ENCODE results near the gene ABCA6. TPM values are rescaled to one million over a fixed set of nuclear protein-coding genes. Genes with fewer than 3 reads are reported as not detected.
"Not testable (repeated sequence)": the region's sequence is repeated elsewhere in the genome, so short reads cannot be mapped to it uniquely, and the experiment has no call there.

ABCA6 gene
- total RNA-seq, 3 donors from 2014 or later = 0.08 to 0.24 (median 0.22) TPM

DNA sequence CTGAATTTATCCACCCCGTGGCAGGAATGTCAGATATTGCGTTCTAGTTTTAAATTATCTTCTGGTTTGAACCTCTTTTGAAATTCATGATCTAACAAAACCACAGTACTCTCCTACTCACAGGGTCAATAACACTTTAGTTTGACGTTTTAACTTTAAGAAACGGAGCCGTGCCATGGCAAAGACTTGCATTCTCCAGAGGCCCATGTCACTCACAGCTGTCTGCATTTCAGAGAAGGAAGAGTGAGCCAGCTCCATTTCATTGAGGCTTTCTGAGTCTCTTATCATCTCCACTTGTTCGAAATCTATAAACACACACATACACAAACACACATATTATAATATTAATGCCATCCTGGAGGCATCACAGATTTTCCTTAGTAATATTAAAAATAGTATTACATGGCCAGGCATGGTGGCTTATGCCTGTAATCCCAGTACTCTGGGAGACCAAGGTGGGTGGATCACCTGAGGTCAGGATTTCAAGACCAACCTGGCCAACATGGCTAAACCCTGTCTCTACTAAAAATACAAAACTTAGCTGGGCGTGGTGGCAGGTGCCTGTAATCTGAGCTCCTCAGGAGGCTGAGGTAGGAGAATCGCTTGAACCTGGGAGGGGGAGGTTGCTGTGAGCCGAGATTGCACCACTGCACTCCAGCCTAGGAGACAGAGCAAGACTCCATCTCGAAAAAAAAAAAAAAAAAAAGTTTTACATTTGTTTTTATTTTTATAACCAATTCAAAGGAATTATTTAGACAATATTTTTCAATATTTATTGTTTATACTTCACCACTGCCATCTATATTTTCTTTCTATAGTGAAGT is 35.6 kb downstream of the ABCA6 start:
- no peaks in the 10 kb centered on the region for H3K27me3 Mint-ChIP-seq (ENCODE audit: low read depth)
- DNase-seq (no peak), ATAC-seq (no peak)
- no peaks in the 10 kb centered on the region for H3K9me3 Mint-ChIP-seq
- no peaks in the 10 kb centered on the region for H3K4me1 Mint-ChIP-seq (ENCODE audit: low read depth)
- no peak overlapping the region for H3K4me3 Mint-ChIP-seq
- H3K36me3 Mint-ChIP-seq (ENCODE audit: insufficient read depth) = no peaks in the 10 kb centered on the region

DNA sequence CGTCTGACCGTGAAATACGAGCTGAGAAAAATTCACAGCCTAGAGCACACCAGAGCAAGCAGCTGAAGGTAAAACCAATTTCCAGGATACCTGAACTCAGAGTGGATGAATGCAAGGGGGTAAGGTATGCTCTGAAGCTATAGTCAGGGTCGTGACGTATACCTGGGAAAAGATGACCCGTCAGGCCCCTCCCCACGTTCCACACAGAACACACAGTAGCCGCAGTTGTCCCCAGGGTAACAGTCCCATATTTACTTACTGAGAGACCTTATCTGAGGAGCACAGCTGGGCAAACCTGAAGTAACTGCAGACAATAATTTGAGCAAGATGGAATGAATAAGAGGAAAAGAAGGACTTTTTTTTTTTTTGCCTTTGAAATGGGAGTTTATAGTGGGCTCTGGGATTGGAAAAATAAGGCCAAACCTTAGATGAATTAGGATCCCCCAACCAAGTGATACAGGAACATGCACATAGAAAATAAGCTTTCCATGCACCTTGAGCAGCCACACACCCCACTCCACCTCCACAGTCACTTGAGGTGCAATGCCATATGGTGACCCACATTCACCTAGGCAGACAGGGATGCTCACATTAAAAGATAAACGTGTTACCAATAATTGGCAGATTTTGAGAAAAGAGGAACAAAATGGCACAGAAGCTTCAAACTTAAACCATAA is 38.0 kb downstream of the ABCA6 start:
- DNase-seq (no peak), ATAC-seq (no peak)
- no peaks in the 10 kb centered on the region for H3K9me3 Mint-ChIP-seq
- no peaks in the 10 kb centered on the region for H3K36me3 Mint-ChIP-seq (ENCODE audit: insufficient read depth)
- H3K4me1 Mint-ChIP-seq (ENCODE audit: low read depth) = no peaks in the 10 kb centered on the region
- no peaks in the 10 kb centered on the region for H3K27me3 Mint-ChIP-seq (ENCODE audit: low read depth)
- H3K4me3 Mint-ChIP-seq = no peak overlapping the region

DNA sequence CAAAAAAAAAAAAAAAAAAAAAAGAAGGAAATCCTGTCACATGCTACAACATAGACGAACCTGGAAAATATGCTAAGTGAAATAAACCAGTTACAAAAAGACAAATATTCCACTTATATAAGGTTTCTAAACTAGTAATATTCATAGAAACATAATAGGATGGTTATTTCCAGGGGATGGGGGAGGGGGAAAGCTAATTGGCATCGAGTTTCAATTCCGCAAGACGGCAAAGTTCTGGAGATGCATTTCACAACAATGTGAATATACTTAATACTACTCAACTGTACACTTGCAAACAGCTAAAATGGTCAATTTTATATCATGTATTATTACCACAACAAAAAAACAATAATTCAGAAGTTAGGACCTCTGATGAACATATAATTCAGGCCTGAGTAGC is 43.1 kb downstream of the ABCA6 start:
- Mint-ChIP-seq H3K36me3 (ENCODE audit: insufficient read depth) (no peaks in the 10 kb centered on the region), H3K27me3 (ENCODE audit: low read depth) (no peaks in the 10 kb centered on the region), H3K4me3 (no peak overlapping the region), H3K4me1 (ENCODE audit: low read depth) (no peaks in the 10 kb centered on the region), H3K9me3 (no peaks in the 10 kb centered on the region)
- no peak for ATAC-seq
- no peak for DNase-seq

DNA sequence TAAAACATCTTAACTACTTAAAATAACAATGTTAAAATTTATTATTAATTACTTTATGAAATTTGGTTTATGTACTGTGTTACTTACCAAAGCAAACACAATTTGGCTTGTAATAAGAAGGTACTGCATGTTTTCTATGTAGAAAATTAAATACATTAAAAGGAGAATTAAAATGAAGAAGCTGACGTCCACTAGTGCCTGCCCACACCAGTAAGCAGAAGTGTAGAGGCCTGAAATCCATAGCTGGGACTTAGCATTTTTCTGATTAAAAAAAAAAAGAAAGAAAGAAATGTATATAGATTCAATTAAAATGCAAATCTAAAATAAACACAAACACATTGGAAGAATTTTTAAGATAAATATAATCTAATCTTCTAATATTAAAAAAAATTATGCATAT is 45.2 kb downstream of the ABCA6 start:
- no peak overlapping the region for H3K4me3 Mint-ChIP-seq
- H3K36me3 Mint-ChIP-seq (ENCODE audit: insufficient read depth) = no peaks in the 10 kb centered on the region

DNA sequence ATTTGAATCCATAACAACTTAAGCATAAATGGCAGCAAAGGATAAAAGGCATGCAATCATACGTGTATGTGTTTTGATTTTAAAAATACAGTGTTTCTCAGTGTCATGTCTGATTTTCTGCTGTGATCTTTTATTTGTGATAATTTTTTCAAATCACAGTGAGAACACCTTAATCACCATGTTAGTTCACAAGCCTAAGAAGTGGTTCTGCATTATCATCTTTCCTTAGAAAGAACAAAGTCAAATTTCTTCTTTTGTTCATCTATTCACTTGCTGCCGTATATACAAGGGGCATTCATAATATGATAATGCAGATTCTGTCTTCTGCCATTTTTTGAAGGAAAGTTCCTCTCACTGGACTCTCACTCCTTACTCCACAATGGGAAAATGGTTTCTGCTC is 47.7 kb downstream of the ABCA6 start:
- no peak for ATAC-seq
- Mint-ChIP-seq H3K9me3 (no peaks in the 10 kb centered on the region), H3K4me3 (no peak overlapping the region), H3K27me3 (ENCODE audit: low read depth) (no peaks in the 10 kb centered on the region), H3K4me1 (ENCODE audit: low read depth) (peaks cover 4% of the 10 kb centered on the region), H3K36me3 (ENCODE audit: insufficient read depth) (no peaks in the 10 kb centered on the region)
- DNase-seq = no peak

More for the DNA sequence above, 45.2 kb downstream of the ABCA6 start:
- ATAC-seq (no peak), DNase-seq (no peak)
- Mint-ChIP-seq H3K4me1 (ENCODE audit: low read depth) (peaks cover 4% of the 10 kb centered on the region), H3K9me3 (no peaks in the 10 kb centered on the region), H3K27me3 (ENCODE audit: low read depth) (no peaks in the 10 kb centered on the region)

DNA sequence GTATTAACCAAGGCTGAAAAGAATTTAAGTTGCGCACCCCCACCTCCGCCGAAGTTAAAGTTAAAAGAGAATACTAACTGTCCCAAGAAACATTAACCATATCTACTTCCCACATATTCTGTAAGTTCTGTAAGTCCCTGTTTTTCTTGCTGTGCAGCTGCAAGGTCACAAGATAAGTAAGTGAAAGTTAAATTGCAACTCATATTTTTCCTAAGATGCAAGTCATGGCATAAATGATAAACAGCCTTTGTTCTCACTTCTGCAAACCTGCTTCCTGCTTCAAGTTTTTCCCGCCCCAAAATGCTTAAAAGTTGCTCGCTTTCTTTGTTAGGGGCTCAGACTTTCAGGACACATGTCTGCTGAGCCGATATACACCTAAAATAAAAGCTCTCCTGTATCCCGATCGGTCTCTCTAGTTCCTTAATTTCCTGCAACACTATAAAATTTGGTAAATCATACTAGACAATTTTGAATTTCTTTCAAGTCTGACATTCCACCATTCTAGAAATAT is 48.4 kb downstream of the ABCA6 start:
- Mint-ChIP-seq H3K27me3 (ENCODE audit: low read depth) (no peaks in the 10 kb centered on the region), H3K36me3 (ENCODE audit: insufficient read depth) (no peaks in the 10 kb centered on the region), H3K9me3 (no peaks in the 10 kb centered on the region), H3K4me3 (no peak overlapping the region), H3K4me1 (ENCODE audit: low read depth) (peaks cover 4% of the 10 kb centered on the region)
- DNase-seq = no peak
- no peak for ATAC-seq

DNA sequence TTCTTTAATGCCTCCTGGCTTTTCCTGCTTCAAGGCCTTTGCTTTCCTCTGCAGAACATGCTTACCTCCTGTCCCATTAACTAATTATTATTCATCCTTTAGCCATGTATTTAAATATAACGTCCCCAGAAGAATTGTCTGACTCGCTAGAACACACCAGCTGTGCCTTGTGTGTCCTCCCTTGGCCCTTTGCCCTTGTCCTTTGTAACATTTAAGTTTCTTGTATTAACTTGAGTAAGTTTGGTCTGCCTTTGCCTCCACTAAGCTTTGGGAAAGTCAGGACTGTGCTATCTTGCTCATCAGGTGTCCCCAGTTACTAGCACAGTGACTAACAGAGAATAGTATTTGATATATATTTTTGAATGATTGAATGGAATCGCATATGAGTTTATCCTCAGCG is 51.3 kb downstream of the ABCA6 start:
- no peak for ATAC-seq
- DNase-seq = no peak
- no peak overlapping the region for H3K4me3 Mint-ChIP-seq
- H3K27me3 Mint-ChIP-seq (ENCODE audit: low read depth) = no peaks in the 10 kb centered on the region
- H3K36me3 Mint-ChIP-seq (ENCODE audit: insufficient read depth) = no peaks in the 10 kb centered on the region
- H3K9me3 Mint-ChIP-seq = no peaks in the 10 kb centered on the region
- peaks cover 4% of the 10 kb centered on the region for H3K4me1 Mint-ChIP-seq (ENCODE audit: low read depth)

DNA sequence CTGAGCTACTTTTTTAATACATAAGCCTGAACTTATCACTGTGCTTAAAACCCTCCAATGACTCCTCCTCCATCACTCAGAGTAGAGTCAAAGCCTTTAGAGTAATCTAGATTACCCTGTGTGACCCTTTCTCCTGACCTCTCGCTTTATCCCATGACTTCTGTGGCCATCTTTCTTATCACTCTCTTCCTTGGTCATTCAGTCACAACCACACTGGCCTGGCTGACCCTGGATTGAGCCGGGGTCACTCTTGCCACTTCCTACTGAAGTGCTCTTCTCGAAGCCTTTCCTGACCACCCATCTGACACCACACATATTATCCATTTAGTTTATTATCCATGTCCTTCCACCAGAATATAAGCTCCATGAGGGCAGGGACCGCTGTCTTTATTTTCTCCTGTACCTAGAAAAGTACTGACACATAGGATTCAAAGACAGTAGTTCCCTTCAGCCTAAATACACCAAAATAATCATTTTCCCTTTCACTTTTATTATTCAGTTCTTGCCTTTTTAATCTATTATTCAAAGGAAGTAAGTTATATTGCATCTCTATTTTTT is 53.0 kb downstream of the ABCA6 start:
- Mint-ChIP-seq H3K27me3 (ENCODE audit: low read depth) (no peaks in the 10 kb centered on the region), H3K4me3 (no peak overlapping the region), H3K36me3 (ENCODE audit: insufficient read depth) (no peaks in the 10 kb centered on the region), H3K4me1 (ENCODE audit: low read depth) (peaks cover 4% of the 10 kb centered on the region), H3K9me3 (no peaks in the 10 kb centered on the region)
- ATAC-seq = no peak
- no peak for DNase-seq

DNA sequence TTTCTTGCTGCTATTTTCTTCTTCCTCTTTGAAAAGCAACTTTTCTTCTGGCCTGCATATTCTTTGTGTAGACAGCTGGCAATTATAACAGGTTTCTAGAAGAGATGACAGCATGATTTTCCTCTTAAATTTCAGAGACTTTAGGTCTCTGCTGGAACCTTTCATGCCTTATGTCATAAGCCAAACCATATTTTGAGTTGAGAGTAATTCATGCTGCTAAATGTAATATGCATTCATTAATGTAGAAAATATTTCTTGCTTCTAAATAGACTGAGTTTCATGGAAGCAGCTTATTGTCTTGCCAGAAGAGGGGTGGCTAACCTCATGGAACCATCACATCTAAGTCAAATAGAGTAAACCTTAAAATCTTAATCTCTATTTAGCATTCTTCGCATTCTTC is 55.1 kb downstream of the ABCA6 start:
- no peaks in the 10 kb centered on the region for H3K4me1 Mint-ChIP-seq (ENCODE audit: low read depth)
- ATAC-seq (no peak), DNase-seq (no peak)
- H3K9me3 Mint-ChIP-seq = no peaks in the 10 kb centered on the region
- H3K4me3 Mint-ChIP-seq = no peak overlapping the region
- H3K27me3 Mint-ChIP-seq (ENCODE audit: low read depth) = no peaks in the 10 kb centered on the region
- H3K36me3 Mint-ChIP-seq (ENCODE audit: insufficient read depth) = no peaks in the 10 kb centered on the region

DNA sequence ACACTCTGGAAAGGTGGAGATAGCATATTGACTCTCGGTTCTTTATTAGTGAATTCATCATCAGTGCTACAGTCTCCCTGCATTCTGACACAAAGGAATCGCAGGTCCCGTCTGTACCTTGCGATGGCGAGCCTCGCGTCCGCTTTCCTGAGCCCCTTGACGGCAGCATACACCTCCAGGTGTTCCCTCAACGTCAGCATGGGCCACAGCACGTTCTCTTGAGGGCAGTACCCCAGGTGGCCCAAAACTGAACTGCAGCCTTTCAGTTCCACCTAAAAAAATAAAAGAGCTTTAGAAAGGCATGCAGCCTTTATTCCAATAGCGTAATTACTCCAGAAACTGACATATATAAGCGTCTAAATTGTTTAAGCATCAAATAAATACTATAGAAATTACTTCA is 56.8 kb downstream of the ABCA6 start:
- Mint-ChIP-seq H3K4me3 (no peak overlapping the region), H3K27me3 (ENCODE audit: low read depth) (no peaks in the 10 kb centered on the region), H3K9me3 (no peaks in the 10 kb centered on the region), H3K4me1 (ENCODE audit: low read depth) (no peaks in the 10 kb centered on the region), H3K36me3 (ENCODE audit: insufficient read depth) (no peaks in the 10 kb centered on the region)
- ATAC-seq (no peak), DNase-seq (no peak)

DNA sequence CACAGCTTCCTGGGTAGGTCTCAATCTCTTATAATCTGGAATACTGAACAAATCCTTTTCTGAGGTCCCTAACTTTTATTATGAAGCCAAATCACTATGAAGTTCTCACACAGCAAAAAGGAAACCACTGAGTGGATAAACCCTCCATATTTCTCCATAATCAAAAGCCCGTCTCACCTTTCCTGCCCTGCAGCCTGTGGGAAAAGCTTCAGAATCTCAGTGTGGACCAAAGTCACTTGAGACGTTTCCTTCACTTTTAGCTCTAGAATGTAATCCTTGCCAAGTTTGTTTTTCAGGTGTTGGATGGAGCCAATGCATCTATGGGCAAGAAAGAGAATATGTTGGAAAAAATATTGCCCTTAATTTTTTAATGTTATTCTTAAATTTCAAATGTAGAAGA is 59.0 kb downstream of the ABCA6 start:
- no peaks in the 10 kb centered on the region for H3K36me3 Mint-ChIP-seq (ENCODE audit: insufficient read depth)
- no peaks in the 10 kb centered on the region for H3K9me3 Mint-ChIP-seq
- no peaks in the 10 kb centered on the region for H3K27me3 Mint-ChIP-seq (ENCODE audit: low read depth)
- H3K4me3 Mint-ChIP-seq = no peak overlapping the region
- ATAC-seq (no peak), DNase-seq (no peak)
- no peaks in the 10 kb centered on the region for H3K4me1 Mint-ChIP-seq (ENCODE audit: low read depth)

DNA sequence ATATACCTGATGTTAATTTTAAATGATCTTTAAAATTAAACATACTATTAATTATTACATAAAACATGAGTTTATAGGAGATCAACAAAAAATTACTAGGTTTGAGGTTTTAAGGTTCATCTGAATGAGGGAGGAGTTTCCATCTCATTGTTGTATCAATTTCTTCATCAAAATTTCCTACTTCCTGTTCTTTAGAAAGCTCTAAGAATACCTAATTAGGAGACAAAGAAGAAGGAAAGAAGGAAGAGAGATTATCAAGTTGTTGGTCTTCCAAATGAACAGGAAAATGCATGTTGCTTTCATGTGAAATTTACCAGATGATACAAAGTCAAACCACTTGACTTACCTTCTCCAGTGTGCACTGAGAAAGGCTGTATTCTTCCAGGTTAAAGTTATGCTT is 62.8 kb downstream of the ABCA6 start:
- no peaks in the 10 kb centered on the region for H3K27me3 Mint-ChIP-seq (ENCODE audit: low read depth)
- peaks cover 3% of the 10 kb centered on the region for H3K9me3 Mint-ChIP-seq
- H3K36me3 Mint-ChIP-seq (ENCODE audit: insufficient read depth) = peaks cover 2% of the 10 kb centered on the region
- H3K4me1 Mint-ChIP-seq (ENCODE audit: low read depth) = no peaks in the 10 kb centered on the region
- no peak overlapping the region for H3K4me3 Mint-ChIP-seq
- no peak for DNase-seq
- ATAC-seq = no peak

DNA sequence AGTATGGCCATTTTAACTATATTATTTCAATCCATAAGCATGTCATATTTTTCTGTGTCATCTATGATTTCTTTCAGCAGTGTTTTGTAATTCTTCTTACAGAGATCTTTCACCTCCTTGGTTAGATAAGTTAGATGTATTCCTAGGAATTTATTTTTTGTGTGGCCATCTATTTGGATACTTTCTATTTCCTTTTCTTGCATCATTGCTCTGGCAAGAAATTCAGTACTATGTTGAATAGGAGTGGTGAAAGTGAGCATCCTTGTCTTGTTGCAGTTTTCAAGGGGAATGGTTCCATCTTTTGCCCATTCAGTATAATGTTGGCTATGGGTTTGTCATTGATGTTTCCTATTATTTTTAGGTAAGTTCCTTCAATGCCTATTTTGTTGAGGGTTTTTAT is 65.9 kb downstream of the ABCA6 start:
- ATAC-seq = no peak
- Mint-ChIP-seq H3K9me3 (peaks cover 15% of the 10 kb centered on the region), H3K4me1 (ENCODE audit: low read depth) (peaks cover 8% of the 10 kb centered on the region), H3K36me3 (ENCODE audit: insufficient read depth) (peaks cover 2% of the 10 kb centered on the region), H3K4me3 (no peak overlapping the region), H3K27me3 (ENCODE audit: low read depth) (no peaks in the 10 kb centered on the region)
- DNase-seq = no peak

DNA sequence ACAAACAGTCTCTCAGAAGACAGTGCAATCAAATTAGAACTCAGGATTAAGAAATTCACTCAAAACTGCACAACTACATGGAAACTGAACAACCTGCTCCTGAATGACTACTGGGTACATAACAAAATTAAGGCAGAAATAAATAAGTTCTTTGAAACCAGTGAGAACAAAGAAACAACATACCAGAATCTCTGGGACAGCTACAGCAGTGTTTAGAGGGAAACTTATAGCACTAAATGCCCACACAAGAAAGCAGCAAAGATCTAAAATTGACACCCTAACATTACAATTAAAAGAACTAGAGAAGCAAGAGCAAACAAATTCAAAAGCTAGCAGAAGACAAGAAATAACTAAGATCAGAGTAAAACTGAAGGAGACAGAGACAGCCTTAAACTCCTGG is 68.3 kb downstream of the ABCA6 start:
- not testable (repeated sequence) for DNase-seq; H3K4me3 Mint-ChIP-seq; H3K36me3 Mint-ChIP-seq (ENCODE audit: insufficient read depth); H3K27me3 Mint-ChIP-seq (ENCODE audit: low read depth); ATAC-seq
- Mint-ChIP-seq H3K9me3 (peaks cover 15% of the 10 kb centered on the region), H3K4me1 (ENCODE audit: low read depth) (peaks cover 13% of the 10 kb centered on the region)

DNA sequence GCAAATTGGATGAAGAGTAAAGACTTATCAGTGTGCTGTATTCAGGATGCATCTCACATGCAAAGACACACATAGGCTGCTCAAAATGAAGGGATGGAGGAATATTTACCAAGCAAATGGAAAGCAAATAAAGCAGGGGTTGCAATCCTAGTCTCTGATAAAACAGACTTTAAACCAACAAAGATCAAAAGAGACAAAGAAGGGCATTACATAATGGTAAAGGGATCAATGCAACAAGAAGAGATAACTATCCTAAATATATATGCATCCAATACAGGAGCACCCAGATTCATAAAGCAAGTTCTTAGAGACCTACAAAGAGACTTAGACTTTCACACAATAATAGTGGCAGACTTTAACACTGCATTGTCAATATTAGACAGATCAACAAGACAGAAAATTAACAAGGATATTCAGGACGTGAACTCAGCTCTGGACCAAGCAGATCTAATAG is 68.9 kb downstream of the ABCA6 start:
- Mint-ChIP-seq H3K9me3 (peaks cover 15% of the 10 kb centered on the region), H3K4me1 (ENCODE audit: low read depth) (peaks cover 15% of the 10 kb centered on the region)
- not testable (repeated sequence) for H3K27me3 Mint-ChIP-seq (ENCODE audit: low read depth); H3K4me3 Mint-ChIP-seq; H3K36me3 Mint-ChIP-seq (ENCODE audit: insufficient read depth); ATAC-seq; DNase-seq

Data from activated T-cell treated with anti-CD3 and anti-CD28 coated beads, Interleukin-2, amount 50 U/mL, for 4 hours (primary cell).